RKO (cell line): ENCODE results near the gene MBNL2.

Experiments
- DNase-seq: peaks from one replicate; pipeline ENCODE4 v3.0.0-alpha.2; 2016; ENCODE audit warnings: low spot score

Gene MBNL2

GRCh38 chr13:97212004-97212403 lies 10.1 kb upstream of the MBNL2 start:
- DNase-seq, result no peak

DNA sequence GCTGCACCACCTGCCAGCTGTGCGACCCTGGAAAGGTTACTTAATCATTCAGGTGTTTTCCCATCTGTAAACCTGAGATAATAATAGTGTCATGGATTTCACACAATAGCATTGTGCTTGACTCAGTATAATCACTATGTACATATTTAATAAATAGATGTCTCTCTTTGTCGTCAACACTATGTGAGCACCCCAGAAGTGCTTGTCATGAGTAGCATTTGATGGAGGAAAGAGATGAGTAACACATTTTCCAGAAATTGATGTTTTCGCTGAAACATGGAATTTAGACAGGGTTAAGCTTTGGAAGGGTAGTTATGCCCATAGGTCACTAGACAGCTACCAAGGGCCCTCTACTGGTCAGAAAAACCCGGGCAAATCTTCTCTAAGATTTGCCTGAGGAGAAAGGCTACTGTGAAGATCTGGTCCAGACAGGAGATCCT lies 9.5 kb upstream of the MBNL2 start:
- peak; percentile 49 for DNase-seq

DNA sequence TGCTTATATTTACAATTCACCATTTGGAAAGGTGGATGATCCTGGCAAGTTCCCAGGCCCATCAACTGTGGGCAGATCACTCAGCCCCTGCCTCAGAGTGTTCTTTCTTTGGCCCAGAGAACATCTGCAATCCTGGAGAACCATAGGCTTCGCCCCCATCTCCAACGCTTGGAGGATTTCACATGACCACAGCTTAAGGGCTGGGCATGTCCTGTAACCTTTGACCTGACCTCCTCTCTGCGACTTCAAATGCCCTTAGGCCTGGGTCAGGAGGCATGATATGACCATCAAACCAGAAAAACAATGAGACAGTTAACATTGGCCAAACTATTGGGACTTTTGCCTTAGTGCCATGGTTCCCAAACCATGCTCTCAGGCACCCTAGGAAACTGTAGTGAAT lies 7.2 kb upstream of the MBNL2 start:
- no peak for DNase-seq

- no peak for DNase-seq
These were observed 6.8 kb upstream of the MBNL2 start for GRCh38 chr13:97215325-97215724.

DNA sequence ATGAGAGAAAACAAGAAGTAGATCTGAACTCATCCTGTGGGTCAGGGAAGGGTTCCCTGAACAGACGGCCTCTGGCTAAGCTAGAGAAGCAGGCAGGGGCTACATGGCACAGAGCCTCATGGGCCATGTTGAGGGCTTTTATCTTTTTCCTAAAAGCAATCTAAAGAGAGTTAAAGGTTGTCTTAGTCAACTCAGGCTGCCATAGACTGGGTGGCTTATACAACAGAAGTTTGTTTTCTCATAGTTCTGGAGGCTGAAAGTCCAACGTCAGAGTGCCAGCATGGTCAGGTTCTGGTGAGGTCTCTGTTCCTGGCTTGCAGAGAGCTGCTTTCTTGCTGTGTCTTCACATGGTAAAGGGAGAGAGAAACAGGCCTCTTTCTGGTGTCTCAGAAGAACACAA lies 2.9 kb upstream of the MBNL2 start:
- DNase-seq, result no peak

GRCh38 chr13:97220151-97220900 lies 1.8 kb upstream of the MBNL2 start:
- DNase-seq, result no peak

- DNase-seq, result no peak
These were observed 1.1 kb upstream of the MBNL2 start for GRCh38 chr13:97221046-97221445.

DNA sequence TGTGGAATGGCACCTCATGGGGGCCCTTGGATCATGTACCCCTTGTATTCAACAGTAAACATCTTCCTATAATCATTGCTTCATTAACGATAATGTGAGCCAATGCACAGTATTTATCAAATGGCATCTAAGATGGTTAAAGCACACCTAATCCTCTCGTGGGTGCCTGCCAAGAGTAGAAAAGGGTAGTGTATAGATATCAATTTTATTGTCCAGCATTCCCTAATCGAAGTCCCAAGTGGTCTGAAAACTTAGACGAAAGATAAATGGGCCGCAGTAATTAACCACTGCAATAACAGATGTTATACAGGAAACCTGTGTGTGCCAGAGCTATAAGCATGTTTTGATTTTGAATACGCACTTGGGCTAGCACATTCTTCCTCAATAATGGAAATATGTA lies 667 bp upstream of the MBNL2 start:
- DNase-seq, result no peak

DNA sequence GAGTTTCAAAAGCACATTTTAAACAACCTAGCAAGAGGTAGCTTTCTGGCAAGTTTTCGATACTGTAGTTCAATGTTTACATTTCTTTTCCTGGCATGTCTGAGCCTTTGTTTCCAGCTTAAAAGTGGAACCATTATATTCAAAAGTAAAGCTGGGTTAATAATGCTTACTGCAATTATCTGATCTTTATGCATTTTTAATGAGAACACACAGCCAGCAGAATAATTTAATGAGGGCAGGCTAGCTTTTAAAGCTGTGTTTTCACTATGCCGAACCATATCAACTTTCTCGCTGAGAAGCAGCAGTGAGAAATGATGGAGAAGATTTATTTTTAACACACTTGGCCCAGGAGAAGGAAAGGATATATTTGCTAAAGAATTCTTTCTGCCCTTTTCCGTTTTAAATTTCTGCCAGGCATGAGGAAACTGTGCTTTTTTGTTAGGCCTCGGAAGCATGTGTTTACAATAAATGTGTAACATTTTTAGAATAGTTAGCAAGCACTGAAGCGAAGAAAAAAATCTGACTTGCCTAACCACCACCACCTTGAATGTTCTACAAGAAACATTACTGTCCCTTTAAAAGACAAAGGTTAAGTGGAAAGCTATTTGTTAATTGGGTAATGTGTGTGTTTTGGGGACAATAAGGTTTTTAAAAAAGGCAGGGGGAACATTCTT lies 1.0 kb downstream of the MBNL2 start:
- no peak for DNase-seq

- peak; percentile 85 for DNase-seq
These were observed 1.8 kb downstream of the MBNL2 start for GRCh38 chr13:97223711-97224541.

- no peak for DNase-seq
These were observed 2.6 kb downstream of the MBNL2 start for GRCh38 chr13:97224544-97225300.

DNA sequence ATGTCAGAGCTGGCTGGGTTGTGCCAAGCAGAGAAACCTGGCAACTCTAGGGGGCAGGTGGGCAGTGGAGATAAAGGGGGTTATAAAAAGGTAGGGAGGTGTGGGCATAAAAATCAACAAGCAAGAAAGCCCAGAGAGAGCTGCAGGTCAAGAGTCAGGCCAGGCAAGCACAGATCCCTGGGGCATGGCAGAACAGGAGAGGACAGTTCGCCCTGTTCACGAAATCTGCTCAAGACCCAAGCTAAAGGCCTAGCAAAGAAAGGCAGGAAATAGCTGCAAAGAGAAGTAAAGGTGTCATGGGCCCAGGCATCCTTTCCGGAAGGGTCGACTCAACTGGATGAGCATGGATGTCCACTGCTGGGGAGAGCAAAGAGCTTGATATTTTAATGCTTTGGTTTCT lies 3.4 kb downstream of the MBNL2 start:
- no peak for DNase-seq

DNA sequence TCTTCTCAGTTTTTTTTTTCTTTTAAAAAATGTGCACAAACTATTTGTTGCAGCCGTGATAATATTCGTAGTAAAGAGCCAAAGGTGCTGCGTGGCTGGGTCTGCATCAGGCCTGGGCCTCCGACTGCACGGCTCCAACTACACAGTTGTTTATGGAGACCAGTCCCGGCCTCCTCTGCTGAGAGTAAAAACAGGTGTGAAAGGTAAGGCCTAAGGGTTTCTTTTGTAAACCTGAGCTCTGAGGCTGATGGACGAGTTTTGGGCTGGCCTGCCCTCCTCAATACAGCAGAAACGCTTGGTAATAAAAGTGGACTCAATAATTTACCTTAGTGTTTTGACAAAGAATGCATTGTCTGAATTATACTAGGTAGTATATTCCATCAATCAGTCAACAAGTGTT lies 3.9 kb downstream of the MBNL2 start:
- no peak for DNase-seq

GRCh38 chr13:97226788-97227627 lies 4.9 kb downstream of the MBNL2 start:
- DNase-seq, result no peak

GRCh38 chr13:97228850-97229521 lies 6.9 kb downstream of the MBNL2 start:
- no peak for DNase-seq

DNA sequence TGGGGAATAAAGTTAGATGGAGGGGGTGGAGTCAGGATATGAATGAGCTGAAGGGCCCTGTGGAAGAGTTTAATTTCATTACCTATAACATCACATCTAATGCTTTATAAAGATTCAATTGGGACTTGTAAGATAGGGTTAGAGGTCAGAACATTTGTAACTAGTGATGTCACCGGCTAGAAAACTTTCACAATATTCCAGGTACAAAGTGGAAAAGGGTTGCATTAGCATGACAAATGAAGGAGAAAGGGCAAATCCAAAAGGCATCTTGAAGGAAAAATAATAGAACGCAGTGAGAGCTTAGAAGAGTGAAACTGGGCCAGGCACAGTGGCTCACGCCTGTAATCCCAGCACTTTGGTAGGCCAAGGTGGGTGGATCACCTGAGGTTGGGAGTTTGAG lies 7.6 kb downstream of the MBNL2 start:
- DNase-seq, result no peak

GRCh38 chr13:97231118-97231828 lies 9.1 kb downstream of the MBNL2 start:
- DNase-seq, result no peak

GRCh38 chr13:97231829-97232196 lies 9.7 kb downstream of the MBNL2 start:
- DNase-seq, result no peak

DNA sequence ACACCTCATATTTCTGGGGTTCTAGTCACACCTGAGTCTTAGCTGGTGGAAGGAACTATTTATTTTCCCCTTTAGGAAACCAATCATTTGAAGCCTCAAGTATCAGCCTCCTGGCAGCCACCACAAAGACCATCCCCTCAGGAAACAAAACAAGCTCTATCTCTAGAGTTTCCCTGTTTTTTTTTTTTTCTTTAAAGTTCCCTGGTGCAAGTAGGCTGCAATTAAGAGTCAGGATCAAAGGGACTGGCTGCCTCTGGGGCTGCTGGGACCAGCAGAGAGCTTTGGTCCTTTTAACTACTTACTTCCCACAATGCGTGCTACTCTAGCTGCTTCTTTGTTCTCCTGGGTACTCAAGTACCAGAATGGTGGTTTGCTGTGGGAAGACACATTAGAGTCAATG lies 11.4 kb downstream of the MBNL2 start:
- DNase-seq, result no peak

DNA sequence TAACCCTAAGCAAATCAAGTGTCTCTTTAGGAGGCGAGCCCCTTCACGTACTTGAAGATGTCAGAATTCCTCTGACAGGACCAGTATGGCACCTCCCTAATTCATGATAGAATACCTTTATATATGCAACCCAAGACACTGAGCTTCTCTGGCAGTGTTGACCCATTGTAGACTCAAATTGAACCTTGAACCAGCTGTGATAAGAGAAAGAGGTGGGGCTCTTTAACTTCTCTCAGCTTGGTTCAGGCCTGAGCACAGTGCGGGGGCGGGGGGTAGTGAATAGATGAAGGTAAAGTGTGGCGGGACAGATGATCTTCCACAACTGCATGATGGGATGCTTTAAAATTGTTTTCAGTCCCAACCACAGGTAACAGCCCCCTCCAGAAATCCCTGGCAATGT lies 12.1 kb downstream of the MBNL2 start:
- no peak for DNase-seq
